GM18511 (cell line): ENCODE measurements around the gene STING1.

ENCODE experiments used
- ATAC-seq: cut with Tn5 transposase; IDR thresholded peaks from one replicate; pipeline ENCODE4 v1.9.1; 2021; ENCODE audit warnings: mild to moderate bottlenecking, moderate library complexity; ENCODE audit not compliant: unreplicated experiment

Gene STING1

GRCh38 chr5:139468421-139468931 is 14.1 kb downstream of the STING1 start:
- no peak for ATAC-seq

- no peak for ATAC-seq
Measured at GRCh38 chr5:139462586-139463276, 19.8 kb downstream of the STING1 start, which contains the start of gene ECSCR. Gene ECSCR (minus strand): TSS chr5:139462743. CDS start chr5:139462670, 73 bp downstream.

GRCh38 chr5:139461698-139462097 is 20.9 kb downstream of the STING1 start:
- no peak for ATAC-seq

GRCh38 chr5:139461176-139461575 is 21.4 kb downstream of the STING1 start:
- no peak for ATAC-seq

DNA sequence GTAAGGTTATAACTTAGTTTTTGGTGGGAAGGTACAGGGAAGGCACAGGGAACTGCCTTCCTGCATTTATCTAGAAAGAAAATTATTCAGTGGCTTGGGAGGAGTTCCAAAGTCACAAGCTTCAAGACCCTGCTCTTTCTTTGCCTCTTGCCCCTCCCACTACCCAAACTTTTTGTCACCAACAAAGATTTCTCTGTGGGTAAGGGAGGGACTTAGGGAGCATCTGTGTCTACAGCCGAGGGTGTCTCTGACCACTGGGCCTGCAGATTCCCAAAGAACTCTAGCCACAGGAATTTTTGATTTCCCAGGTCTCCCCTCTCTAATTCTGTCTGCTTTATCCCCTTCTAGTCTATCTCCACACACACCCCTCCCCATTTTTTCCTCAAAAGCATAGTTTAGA is 22.1 kb downstream of the STING1 start:
- no peak for ATAC-seq

- peak; percentile 46 for ATAC-seq
Measured at GRCh38 chr5:139459451-139459934, 23.1 kb downstream of the STING1 start.

DNA sequence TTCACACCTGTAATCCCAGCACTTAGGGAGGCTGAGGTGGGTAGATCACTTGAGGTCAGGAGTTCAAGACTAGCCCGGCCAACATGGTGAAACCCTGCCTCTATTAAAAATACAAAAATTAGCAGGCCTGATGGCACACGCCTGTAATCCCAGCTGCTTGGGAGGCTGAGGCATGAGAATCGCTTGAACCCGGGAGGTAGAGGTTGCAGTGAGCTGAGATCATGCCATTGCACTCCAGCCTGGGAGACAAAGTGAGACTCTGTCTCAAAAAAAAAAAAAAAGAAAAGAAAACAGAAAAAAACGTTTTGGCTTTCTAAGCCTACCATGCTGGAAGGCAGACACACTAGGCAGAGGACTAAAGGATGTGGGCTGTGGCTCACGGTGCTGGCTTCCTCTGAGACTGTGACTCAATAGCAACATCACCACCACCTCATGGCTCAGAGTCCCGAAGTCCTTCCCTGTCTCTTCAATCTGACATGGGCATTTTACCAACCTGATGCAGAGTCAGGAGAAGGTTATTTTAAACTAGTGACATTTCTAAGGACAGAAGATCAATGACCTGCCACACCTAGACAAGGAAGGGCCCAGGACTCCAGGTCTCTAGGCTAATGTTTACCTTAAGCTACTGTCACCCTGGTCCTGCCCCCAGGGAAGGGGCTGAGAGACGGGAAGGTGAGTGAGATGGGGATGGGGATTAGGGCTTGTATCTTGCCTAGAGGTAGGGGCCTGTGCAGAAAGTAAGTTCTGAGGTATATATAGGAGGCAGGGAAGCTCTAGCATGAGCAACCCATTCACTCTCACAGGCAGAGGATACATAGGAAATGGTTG is 23.8 kb downstream of the STING1 start:
- ATAC-seq = peak; percentile 66

DNA sequence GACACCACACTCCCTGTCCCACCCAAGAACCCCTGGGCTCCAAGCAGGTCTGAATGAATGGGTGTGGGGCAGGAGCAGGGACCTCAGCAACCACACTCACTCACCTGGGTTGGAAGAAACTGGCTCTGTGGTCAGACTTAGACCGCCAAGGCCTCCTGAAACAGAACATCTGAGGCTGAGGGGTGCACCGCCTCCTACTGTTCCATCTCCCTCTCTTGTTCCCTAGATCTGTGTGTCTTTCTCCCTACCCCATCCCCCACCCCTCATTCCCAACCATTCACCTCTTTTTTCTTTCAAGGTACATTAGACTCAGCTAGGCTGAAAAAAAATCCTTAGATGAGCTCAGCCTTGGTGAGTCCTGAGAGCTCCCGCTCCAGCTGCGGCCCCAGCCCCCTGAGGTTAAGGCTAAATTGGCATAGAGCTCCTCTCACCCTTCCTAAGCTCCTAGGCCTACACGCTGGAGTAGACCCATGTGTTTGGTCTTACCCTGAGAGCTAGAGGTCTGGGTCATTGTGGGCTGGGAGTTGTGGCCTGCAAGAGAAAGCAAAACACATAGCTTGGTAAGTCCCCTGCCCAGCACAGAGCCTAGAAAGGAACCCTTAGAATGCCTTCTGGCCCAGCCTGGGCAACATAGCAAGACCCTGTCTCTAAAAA is 24.8 kb downstream of the STING1 start:
- no peak for ATAC-seq

- no peak for ATAC-seq
Measured at GRCh38 chr5:139457241-139457640, 25.3 kb downstream of the STING1 start.

DNA sequence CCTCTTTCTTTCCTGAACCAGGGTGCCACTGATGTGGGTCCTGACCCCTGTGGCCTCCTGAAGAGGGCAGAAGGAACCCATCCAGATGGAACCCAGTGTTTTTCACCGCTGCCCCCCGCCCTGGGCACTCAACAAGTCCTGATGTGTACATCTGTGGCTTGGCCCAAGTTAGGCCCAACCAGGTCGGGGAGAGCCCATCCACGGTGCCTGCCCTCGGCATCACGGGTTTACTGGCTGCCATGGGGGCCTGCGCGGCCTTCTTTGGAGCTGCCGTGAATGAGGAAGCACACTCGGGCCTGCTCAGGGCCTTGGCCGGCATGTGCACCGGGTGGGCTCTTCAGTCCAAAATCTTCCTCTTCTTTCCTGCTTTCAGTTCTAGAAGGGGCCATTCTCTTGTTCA is 25.8 kb downstream of the STING1 start:
- no peak for ATAC-seq

DNA sequence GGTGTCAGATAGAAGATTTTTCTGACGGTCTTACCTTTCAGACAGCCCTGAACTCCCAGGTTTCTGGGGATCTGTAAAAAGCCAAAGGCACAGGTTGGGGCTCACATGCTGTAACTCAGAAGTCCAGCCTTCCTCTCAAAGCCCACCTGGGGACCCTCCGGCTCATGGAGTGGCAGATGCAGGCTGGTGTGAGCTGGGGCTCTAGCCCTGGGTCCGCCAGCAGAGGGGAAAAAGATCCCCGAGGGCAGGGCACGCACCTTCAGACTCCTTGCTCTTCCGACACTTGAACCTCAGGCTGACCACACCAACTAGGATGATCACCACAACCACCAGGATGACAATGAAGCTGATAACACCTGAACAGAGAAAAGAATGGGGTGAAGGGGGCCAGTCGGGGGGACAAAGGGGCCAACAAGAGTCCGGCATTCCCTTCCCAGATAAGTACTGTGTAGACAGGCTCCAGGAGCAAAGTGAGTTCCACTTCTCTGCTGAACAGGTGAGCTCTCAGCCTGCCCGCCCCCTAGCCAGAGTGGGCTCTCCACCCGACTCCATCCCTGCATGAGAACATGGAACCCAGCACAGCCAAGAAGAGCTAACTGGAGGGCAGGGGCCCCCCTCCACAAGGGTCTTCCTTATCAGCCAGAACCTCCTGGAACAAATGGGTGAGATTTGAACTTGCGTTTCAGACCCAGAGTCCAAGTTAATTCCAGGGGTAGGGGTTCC is 27.8 kb downstream of the STING1 start:
- ATAC-seq = no peak

DNA sequence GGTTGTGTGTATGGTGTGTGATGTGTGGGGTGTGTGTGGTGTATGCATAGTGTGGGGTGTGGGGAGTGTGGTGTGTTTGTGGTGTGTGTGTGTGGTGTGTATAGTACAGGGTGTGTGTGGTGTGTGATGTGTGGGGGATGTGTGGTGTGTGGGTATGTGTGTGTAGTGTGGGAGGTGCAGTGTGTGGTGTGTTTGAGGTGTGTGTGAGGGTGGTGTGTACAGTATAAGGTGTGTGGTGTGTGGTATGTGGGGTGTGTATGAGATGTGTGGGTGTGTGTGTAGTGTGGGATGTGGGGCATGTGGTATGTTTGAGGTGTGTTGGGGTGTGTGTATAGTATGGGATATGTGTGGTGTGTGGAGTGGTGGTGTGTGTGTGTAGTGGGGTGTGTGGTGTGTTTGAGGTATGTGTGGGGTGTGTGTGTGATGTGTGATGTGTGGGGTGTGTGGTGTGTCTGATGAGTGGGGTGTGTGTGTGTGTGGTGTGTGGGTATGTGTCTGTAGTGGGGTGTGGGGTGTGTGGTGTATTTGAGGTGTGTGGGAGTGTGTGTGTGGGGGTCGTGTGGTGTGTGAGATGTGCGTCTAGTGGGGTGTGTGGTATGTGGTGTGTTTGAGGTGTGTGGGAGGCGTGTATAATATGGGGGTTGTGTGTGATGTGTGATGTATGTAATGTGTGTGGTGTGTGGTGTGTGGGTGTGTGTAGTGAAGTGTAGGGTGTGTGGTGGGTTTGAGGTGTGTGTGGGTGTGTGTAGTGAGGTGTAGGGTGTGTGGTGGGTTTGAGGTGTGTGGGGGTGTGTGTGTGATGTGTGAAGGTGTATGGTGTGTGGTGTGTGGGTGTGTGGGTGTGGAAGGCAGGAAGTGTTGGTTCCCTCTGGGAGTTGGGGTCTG is 28.6 kb downstream of the STING1 start:
- ATAC-seq = no peak

DNA sequence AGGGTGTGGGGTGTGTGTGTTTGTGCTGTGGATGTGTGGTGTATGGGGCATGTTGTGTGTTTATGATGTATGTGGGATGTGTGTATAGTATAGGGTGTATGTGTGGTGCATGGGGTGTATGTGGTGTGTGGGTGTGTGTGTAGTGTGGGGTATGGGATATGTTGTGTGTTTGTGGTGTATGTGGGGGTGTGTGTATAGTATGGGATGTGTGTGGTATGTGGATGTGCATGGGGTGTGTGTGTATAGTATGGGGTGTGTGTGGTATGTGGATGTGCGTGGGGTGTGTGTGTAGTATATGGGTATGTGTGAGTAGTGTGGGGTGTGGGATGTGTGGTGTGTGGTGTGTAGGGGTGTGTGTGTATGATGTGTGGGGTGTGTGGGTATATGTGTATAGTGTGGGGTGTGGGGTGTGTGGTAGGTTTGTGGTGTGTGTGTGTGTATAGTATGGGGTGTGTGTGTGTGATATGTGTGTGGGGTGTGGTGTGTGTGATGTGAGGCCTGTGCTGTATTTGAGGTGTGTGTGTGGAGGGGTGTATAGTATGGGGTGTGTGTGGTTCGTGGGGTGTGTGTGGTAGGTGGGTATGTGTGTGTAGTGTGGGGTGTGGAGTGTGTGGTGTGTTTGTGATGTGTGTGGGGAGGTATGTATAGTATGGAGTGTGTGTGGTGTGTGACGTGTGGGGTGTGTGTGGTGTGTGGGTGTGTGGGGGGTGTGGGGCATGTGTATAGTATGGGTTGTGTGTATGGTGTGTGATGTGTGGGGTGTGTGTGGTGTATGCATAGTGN is 30.5 kb downstream of the STING1 start:
- ATAC-seq = no peak

DNA sequence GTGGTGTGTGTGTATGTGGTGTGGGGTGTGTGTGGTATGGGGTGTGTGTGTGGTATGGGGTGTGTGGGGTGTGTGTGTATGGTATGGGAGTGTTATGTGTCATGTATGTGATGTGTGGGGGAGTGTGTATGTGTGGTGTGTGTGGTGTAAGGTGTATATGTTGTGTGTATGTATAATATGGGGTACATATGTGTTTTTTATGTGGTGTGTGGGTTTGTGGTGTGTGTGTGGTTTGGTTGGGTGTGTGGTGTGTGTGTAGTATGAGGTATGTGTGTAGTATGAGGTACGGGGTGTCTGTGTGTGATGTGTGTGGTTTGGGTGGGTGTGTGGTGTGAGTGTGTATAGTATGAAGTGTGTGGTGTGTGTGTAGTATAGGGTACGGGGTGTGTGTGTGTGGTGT is 31.4 kb downstream of the STING1 start:
- no peak for ATAC-seq

- ATAC-seq = no peak
Measured at GRCh38 chr5:139446956-139447779, 35.4 kb downstream of the STING1 start.

- no peak for ATAC-seq
Measured at GRCh38 chr5:139445325-139446170, 37.0 kb downstream of the STING1 start.

- no peak for ATAC-seq
Measured at GRCh38 chr5:139443831-139444453, 38.6 kb downstream of the STING1 start.
